Neural cell (in vitro differentiated cells): ENCODE results near the gene MAMDC4. TPM values are rescaled to one million over a fixed set of nuclear protein-coding genes. Genes with fewer than 3 reads are reported as not detected.

Experiments
- H2AFZ ChIP-seq: fragments of 200-600, 300-800 bp; sonication (generic), shearing (Covaris generic); 2 replicates; pipeline ENCODE4 v1.6.0; 2014; ENCODE audit warnings: low read depth, mild to moderate bottlenecking, antibody characterized with exemption, low read length, moderate library complexity
- H3F3A ChIP-seq: fragments of 200-600 bp; shearing (Covaris generic); 2 replicates; pipeline ENCODE4 v1.6.1; 2016; ENCODE audit warnings: mild to moderate bottlenecking, moderate library complexity, mixed read lengths, antibody characterized with exemption, low read length; ENCODE audit not compliant: insufficient read depth, poor library complexity, severe bottlenecking
- H3K27ac ChIP-seq: fragments of 200-600, 300-800 bp; sonication (generic), shearing (Covaris generic); 2 replicates; pipeline ENCODE4 v1.5.1; 2014; ENCODE audit warnings: mild to moderate bottlenecking, low read length, moderate library complexity
- H3K27me3 ChIP-seq: fragments of 300-800, 200-600 bp; sonication (generic), shearing (Covaris generic); 2 replicates; pipeline ENCODE4 v1.6.0; 2014; ENCODE audit warnings: mild to moderate bottlenecking, low read depth, low read length, moderate library complexity; ENCODE audit not compliant: insufficient read depth
- H3K36me3 ChIP-seq: fragments of 300-800, 200-600 bp; sonication (generic), shearing (Covaris generic); 2 replicates; pipeline ENCODE4 v1.5.1; 2014; ENCODE audit warnings: mild to moderate bottlenecking, antibody characterized with exemption, low read length, moderate library complexity; ENCODE audit not compliant: insufficient read depth
- H3K4me2 ChIP-seq: fragments of 300-800, 200-600 bp; sonication (generic), shearing (Covaris generic); 2 replicates; pipeline ENCODE4 v1.6.0; 2014; ENCODE audit warnings: mild to moderate bottlenecking, low read length
- H3K4me3 ChIP-seq: fragments of 300-800, 200-600 bp; sonication (generic), shearing (Covaris generic); 2 replicates; pipeline ENCODE4 v1.5.1; 2014; ENCODE audit warnings: mild to moderate bottlenecking, low read length, moderate library complexity
- H3K79me2 ChIP-seq: fragments of 200-600 bp; shearing (Covaris generic); replicated peaks from 2 replicates; pipeline ENCODE4 v1.6.0; 2014; ENCODE audit warnings: mild to moderate bottlenecking, low read length, moderate library complexity; ENCODE audit not compliant: insufficient read depth
- H3K9ac ChIP-seq: fragments of 300-800, 200-600 bp; sonication (generic), shearing (Covaris generic); 2 replicates; pipeline ENCODE4 v1.6.1; 2016; ENCODE audit warnings: mild to moderate bottlenecking, low read length, mixed read lengths
- H3K9me2 ChIP-seq: fragments of 200-600 bp; shearing (Covaris generic); 2 replicates; pipeline ENCODE4 v1.6.1; 2016; ENCODE audit warnings: mild to moderate bottlenecking, low read length, mixed read lengths; ENCODE audit not compliant: insufficient read depth
- H3K9me3 ChIP-seq: fragments of 200-600, 300-800 bp; sonication (generic), shearing (Covaris generic); 2 replicates; pipeline ENCODE4 v1.6.1; 2016; ENCODE audit warnings: mild to moderate bottlenecking, mixed run types, low read length, moderate library complexity, mixed read lengths
- H4K20me1 ChIP-seq: fragments of 200-600 bp; shearing (Covaris generic); 2 replicates; pipeline ENCODE4 v1.6.1; 2016; ENCODE audit warnings: mild to moderate bottlenecking, mixed run types; ENCODE audit not compliant: insufficient read depth
- EP300 ChIP-seq: fragments of 450-650 bp; conservative IDR thresholded peaks from 2 replicates; pipeline ENCODE4 v1.6.1; 2014; ENCODE audit warnings: antibody characterized with exemption, mild to moderate bottlenecking, moderate library complexity; ENCODE audit not compliant: poor library complexity, severe bottlenecking
- EZH2 ChIP-seq: fragments of 200-600, 300-800 bp; shearing (Covaris generic), sonication (generic); IDR thresholded peaks from 2 replicates; pipeline ENCODE4 v1.6.1; 2014; ENCODE audit warnings: antibody characterized with exemption, low read length, borderline replicate concordance, mild to moderate bottlenecking; ENCODE audit not compliant: insufficient read depth, poor library complexity, severe bottlenecking
- MXI1 ChIP-seq: fragments of 450-650 bp; conservative IDR thresholded peaks from 2 replicates; pipeline ENCODE4 v1.6.1; 2014; ENCODE audit warnings: antibody characterized with exemption, mild to moderate bottlenecking; ENCODE audit not compliant: poor library complexity, severe bottlenecking
- POLR2AphosphoS5 ChIP-seq: IDR thresholded peaks from 2 replicates; pipeline ENCODE4 v1.6.1; 2012
- RAD21 ChIP-seq: fragments of 450-650 bp; conservative IDR thresholded peaks from 2 replicates; pipeline ENCODE4 v1.6.1; 2014; ENCODE audit warnings: antibody characterized with exemption, mild to moderate bottlenecking, moderate library complexity
- SMC3 ChIP-seq: fragments of 450-650 bp; conservative IDR thresholded peaks from 2 replicates; pipeline ENCODE4 v1.6.1; 2014; ENCODE audit warnings: antibody characterized with exemption, mild to moderate bottlenecking, moderate library complexity; ENCODE audit not compliant: poor library complexity
- TAF1 ChIP-seq: IDR thresholded peaks from 2 replicates; pipeline ENCODE4 v1.6.1; 2012; ENCODE audit warnings: low read depth
- polyA plus RNA-seq: library from polyadenylated mRNA; depleted of rRNA; stranded (reverse); fragments of >200 nt; gene quantifications from 2 replicates; pipeline ENCODE4 v1.2.3, GENCODE V29; 2014
- TF ChIP-seq, protein P1 (sequence below): fragments of 450-650 bp; IDR thresholded peaks from 2 replicates; pipeline ENCODE4 v1.5.1; 2014; ENCODE audit warnings: antibody characterized with exemption, mild to moderate bottlenecking, moderate library complexity; ENCODE audit not compliant: poor library complexity, severe bottlenecking
- TF ChIP-seq, protein P2 (sequence below): IDR thresholded peaks from 2 replicates; pipeline ENCODE4 v1.6.1; 2012; ENCODE audit warnings: borderline replicate concordance

Gene MAMDC4
- polyA plus RNA-seq, 1 donor from 2014 or later, result 13.1 TPM

DNA sequence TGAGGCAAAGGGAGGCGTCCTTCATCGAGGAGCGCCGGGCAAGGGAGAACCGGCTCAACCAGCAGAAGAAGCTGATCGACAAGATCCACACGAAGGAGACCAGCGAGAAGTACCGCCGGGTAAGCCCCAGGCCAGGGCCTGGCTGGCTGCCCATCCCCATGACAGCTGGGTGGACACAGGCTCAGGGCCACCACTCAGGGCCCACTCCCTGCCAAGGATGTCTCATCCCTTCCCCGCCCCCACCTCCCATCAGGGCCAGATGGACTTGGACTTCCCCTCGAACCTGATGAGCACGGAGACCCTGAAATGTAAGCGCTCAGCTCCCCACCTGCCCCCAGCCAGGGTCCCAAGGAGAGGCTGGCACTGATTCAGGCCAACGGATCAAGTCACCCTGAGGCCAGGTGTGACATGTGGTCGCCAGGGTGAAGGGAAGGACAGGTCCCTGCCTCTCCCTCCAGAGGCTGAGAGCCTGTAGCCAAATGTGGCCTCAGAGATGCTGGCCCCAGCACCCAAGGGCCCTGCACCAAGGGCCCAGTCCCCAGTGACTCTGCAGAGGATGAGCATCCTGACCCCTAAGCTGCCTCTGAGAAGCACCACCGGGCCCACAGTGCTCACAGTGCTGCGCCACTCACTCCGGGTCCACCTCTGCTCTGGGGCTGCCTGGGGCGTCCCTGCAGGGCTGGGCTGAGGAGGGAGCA lies 47.5 kb upstream of the MAMDC4 start:
- Histone ChIP-seq H4K20me1 (no peaks in the 10 kb centered on the region), H3K4me3 (no peak overlapping the region), H3K4me2 (no peak overlapping the region), H3K79me2 (peaks cover 12% of the 10 kb centered on the region), H3K9ac (no peak overlapping the region), H3F3A (no peaks in the 10 kb centered on the region), H3K27me3 (no peaks in the 10 kb centered on the region), H3K27ac (no peak overlapping the region), H3K36me3 (no peaks in the 10 kb centered on the region), H3K9me3 (no peaks in the 10 kb centered on the region), H3K9me2 (no peaks in the 10 kb centered on the region), H2AFZ (no peak overlapping the region)
- TF ChIP-seq EZH2 (no peak), MXI1 (no peak), POLR2AphosphoS5 (no peak), TAF1 (no peak), SMC3 (no peak), RAD21 (no peak), EP300 (no peak)
- TF ChIP-seq, protein P1, sequence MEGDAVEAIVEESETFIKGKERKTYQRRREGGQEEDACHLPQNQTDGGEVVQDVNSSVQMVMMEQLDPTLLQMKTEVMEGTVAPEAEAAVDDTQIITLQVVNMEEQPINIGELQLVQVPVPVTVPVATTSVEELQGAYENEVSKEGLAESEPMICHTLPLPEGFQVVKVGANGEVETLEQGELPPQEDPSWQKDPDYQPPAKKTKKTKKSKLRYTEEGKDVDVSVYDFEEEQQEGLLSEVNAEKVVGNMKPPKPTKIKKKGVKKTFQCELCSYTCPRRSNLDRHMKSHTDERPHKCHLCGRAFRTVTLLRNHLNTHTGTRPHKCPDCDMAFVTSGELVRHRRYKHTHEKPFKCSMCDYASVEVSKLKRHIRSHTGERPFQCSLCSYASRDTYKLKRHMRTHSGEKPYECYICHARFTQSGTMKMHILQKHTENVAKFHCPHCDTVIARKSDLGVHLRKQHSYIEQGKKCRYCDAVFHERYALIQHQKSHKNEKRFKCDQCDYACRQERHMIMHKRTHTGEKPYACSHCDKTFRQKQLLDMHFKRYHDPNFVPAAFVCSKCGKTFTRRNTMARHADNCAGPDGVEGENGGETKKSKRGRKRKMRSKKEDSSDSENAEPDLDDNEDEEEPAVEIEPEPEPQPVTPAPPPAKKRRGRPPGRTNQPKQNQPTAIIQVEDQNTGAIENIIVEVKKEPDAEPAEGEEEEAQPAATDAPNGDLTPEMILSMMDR, result no peak
- TF ChIP-seq, protein P2, sequence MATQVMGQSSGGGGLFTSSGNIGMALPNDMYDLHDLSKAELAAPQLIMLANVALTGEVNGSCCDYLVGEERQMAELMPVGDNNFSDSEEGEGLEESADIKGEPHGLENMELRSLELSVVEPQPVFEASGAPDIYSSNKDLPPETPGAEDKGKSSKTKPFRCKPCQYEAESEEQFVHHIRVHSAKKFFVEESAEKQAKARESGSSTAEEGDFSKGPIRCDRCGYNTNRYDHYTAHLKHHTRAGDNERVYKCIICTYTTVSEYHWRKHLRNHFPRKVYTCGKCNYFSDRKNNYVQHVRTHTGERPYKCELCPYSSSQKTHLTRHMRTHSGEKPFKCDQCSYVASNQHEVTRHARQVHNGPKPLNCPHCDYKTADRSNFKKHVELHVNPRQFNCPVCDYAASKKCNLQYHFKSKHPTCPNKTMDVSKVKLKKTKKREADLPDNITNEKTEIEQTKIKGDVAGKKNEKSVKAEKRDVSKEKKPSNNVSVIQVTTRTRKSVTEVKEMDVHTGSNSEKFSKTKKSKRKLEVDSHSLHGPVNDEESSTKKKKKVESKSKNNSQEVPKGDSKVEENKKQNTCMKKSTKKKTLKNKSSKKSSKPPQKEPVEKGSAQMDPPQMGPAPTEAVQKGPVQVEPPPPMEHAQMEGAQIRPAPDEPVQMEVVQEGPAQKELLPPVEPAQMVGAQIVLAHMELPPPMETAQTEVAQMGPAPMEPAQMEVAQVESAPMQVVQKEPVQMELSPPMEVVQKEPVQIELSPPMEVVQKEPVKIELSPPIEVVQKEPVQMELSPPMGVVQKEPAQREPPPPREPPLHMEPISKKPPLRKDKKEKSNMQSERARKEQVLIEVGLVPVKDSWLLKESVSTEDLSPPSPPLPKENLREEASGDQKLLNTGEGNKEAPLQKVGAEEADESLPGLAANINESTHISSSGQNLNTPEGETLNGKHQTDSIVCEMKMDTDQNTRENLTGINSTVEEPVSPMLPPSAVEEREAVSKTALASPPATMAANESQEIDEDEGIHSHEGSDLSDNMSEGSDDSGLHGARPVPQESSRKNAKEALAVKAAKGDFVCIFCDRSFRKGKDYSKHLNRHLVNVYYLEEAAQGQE, result no peak

DNA sequence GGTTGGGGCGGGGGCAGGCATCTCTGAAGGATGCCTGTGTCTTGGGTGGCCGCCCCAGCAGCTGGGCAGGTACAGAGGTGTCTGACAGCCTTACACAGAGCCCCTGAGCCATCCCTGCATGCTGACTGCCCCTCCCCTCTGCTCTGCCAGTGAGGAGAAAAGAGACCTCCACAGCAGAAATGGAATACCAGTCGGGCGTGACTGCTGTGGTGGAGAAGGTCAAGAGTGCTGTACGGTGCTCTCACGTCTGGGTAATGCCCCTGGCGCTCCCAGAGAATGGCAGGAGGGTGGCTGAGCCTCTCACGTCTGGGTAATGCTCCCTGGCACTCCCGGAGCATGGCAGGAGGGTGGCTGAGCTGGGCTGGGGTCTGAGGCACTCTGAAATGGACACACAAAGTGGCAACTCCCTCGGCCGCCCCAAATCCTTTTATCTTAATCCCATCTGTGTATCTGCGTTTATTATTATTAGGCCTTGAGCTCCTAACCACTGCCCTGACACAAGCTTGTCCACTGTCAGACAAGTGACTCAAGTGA lies 46.9 kb upstream of the MAMDC4 start:
- TF ChIP-seq RAD21, result no peak
- TF ChIP-seq EP300, result no peak
- TF ChIP-seq, protein P1, result no peak
- TF ChIP-seq MXI1, result no peak
- TF ChIP-seq, protein P2, result no peak
- TF ChIP-seq SMC3, result no peak
- no peak for TF ChIP-seq EZH2
- TF ChIP-seq TAF1, result no peak
- TF ChIP-seq POLR2AphosphoS5, result no peak
- Histone ChIP-seq H3K4me3 (no peak overlapping the region), H3K9ac (no peak overlapping the region), H3K27me3 (no peaks in the 10 kb centered on the region), H3K27ac (no peak overlapping the region), H3F3A (no peaks in the 10 kb centered on the region), H3K4me2 (no peak overlapping the region), H2AFZ (no peak overlapping the region), H3K79me2 (peaks cover 18% of the 10 kb centered on the region), H4K20me1 (no peaks in the 10 kb centered on the region), H3K36me3 (no peaks in the 10 kb centered on the region), H3K9me3 (no peaks in the 10 kb centered on the region), H3K9me2 (no peaks in the 10 kb centered on the region)
